Testis (tissue), 3 donors: ENCODE results near the gene ZSCAN20. TPM values are rescaled to one million over a fixed set of nuclear protein-coding genes. Genes with fewer than 3 reads are reported as not detected.

Experiments used
- DNase-seq: peaks from one replicate; pipeline ENCODE4 v3.0.0-alpha.2; 2019
- H3K27ac ChIP-seq, 2 donors: fragments of 200-600 bp; sonication (generic); one replicate each; pipeline ENCODE4 v1.5.1; 2019
- H3K27me3 ChIP-seq: fragments of 200-600 bp; sonication (generic); one replicate; pipeline ENCODE4 v1.5.1; 2019
- H3K36me3 ChIP-seq: fragments of 200-600 bp; sonication (generic); one replicate; pipeline ENCODE4 v1.5.1; 2017; ENCODE audit warnings: low read depth; ENCODE audit errors: missing control alignments
- H3K4me1 ChIP-seq: fragments of 200-600 bp; sonication (generic); one replicate; pipeline ENCODE4 v1.5.1; 2019
- H3K4me3 ChIP-seq, 2 donors: fragments of 200-600 bp; sonication (generic); one replicate each; pipeline ENCODE4 v1.5.1; 2017 to 2019
- H3K9me3 ChIP-seq: fragments of 200-600 bp; sonication (generic); one replicate; pipeline ENCODE4 v1.5.1; 2017
- POLR2A ChIP-seq: fragments of 450-650 bp; IDR thresholded peaks from one replicate; pipeline ENCODE4 v1.6.1; 2017; ENCODE audit warnings: antibody characterized with exemption, mild to moderate bottlenecking, moderate library complexity
- WGBS, 2 donors: methylation state at CpG; one replicate each; pipeline ENCODE4 v1.1.5; 2018; 5-methylcytosine and 5-hydroxymethylcytosine counted together
- intact Hi-C: fragments of 100-400 bp; cut with DNase I; formaldehyde crosslinking; loops from one replicate; pipeline ENCODE4 v1.15.1; 2023; ENCODE audit warnings: low total_unique reads
- polyA plus RNA-seq: library from polyadenylated mRNA; stranded (reverse); fragments of 350-450 nt; fragmentation: Illumina TruSeq; extraction: RNeasy Lipid Tissue Mini Kit (QIAGEN cat#74804); gene quantifications from one replicate; pipeline ENCODE4 v1.2.3, GENCODE V29; 2014; ENCODE audit warnings: low read depth, low replicate concordance; ENCODE audit not compliant: insufficient read depth
- total RNA-seq, 2 donors: library from RNA; depleted of rRNA; stranded (reverse); fragments of >200 nt; gene quantifications; one replicate each; pipeline ENCODE4 v1.2.3, GENCODE V29; 2016
- TF ChIP-seq, protein P1 (sequence below), 3 experiments: fragments of 450-650 bp in 2 of 3; fragments of 200-600 bp in 1 of 3; sonication (generic) in 1 of 3; IDR thresholded peaks; one replicate each; pipeline ENCODE4 v1.5.1; 2016 to 2019; ENCODE audit warnings: antibody characterized with exemption in 3 of 3, mild to moderate bottlenecking in 2 of 3, moderate library complexity in 1 of 3

The ZSCAN20 gene
- total and polyA plus RNA-seq, 3 donors from 2014 or later: 4.5 to 10.1 (median 9.8) TPM

DNA sequence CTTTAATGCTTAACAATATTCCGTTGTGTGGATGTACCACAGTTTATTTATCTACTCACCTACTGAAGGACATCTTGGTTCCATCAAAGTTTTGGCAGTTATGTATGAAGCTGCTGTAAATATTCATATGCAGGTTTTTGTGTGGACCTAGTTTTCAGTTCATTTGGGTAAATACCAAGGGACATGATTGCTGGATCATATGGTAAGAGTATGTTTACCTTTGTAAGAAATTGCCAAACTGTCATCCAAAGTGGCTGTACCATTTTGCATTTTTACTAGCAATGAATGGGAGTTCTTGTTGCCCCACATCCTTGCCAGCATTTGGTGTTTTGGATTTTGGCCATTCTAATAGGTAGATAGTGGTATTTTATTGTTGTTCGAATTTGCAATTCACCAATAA is 10.0 kb downstream of the ZSCAN20 start:
- DNase-seq: no peak
- TF ChIP-seq, protein P1, sequence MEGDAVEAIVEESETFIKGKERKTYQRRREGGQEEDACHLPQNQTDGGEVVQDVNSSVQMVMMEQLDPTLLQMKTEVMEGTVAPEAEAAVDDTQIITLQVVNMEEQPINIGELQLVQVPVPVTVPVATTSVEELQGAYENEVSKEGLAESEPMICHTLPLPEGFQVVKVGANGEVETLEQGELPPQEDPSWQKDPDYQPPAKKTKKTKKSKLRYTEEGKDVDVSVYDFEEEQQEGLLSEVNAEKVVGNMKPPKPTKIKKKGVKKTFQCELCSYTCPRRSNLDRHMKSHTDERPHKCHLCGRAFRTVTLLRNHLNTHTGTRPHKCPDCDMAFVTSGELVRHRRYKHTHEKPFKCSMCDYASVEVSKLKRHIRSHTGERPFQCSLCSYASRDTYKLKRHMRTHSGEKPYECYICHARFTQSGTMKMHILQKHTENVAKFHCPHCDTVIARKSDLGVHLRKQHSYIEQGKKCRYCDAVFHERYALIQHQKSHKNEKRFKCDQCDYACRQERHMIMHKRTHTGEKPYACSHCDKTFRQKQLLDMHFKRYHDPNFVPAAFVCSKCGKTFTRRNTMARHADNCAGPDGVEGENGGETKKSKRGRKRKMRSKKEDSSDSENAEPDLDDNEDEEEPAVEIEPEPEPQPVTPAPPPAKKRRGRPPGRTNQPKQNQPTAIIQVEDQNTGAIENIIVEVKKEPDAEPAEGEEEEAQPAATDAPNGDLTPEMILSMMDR (IDR thresholded peaks at IDR 0.05): no peak
- no peak for TF ChIP-seq POLR2A
- no peaks in the 10 kb centered on the region for H3K9me3 ChIP-seq
- no peak overlapping the region for H3K4me3 ChIP-seq
- no peaks in the 10 kb centered on the region for H3K27me3 ChIP-seq
- no peaks in the 10 kb centered on the region for H3K4me1 ChIP-seq
- no peak overlapping the region for H3K27ac ChIP-seq
- intact Hi-C loops: no loop called here
- H3K36me3 ChIP-seq: no peaks in the 10 kb centered on the region
- WGBS, 2 donors: 94 to 95% methylated on average over 2 of the region's 2 CpGs

DNA sequence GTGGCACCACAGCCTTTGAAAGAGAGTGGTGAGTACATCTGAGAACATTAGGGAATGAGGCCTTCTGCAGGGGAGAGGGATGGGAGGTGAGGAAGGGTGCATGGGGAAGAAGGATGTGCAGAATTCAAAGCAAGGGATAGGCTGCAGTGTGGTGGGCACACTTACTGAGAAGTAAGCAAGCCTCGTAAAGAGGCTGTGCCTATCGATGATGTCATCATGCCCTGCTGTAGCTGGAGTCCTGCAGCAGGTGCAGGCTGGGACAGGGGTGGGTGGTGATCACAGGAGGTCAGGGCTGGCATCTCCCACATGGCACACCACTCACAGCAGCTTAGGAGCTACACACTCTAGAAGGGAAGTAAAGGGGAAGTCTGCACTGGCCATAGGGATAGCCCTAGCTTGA is 16.2 kb downstream of the ZSCAN20 start:
- TF ChIP-seq, protein P1 (IDR thresholded peaks at IDR 0.05): no peak
- no peak for TF ChIP-seq POLR2A
- Histone ChIP-seq H3K36me3 (peaks cover 3% of the 10 kb centered on the region), H3K4me3 (no peak overlapping the region), H3K9me3 (no peaks in the 10 kb centered on the region), H3K27ac (no peak overlapping the region), H3K27me3 (no peaks in the 10 kb centered on the region), H3K4me1 (no peaks in the 10 kb centered on the region)
- WGBS, 2 donors: 89% methylated on average over 2 of the region's 2 CpGs
- intact Hi-C loops: no loop called here
- DNase-seq: no peak

DNA sequence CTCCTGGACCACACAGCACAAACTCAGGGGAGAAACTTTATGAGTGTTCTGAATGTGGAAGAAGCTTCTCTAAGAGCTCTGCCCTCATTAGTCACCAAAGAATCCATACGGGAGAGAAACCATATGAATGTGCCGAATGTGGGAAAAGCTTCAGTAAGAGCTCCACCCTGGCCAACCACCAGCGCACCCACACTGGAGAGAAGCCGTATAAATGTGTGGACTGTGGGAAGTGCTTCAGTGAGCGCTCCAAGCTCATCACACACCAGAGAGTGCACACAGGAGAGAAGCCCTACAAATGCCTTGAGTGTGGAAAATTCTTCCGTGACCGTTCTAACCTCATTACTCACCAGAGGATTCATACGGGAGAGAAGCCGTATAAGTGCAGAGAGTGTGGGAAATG is 22.5 kb downstream of the ZSCAN20 start:
- WGBS, 2 donors: 97% methylated on average over 9 of the region's 9 CpGs
- Histone ChIP-seq H3K4me1 (no peaks in the 10 kb centered on the region), H3K9me3 (no peaks in the 10 kb centered on the region), H3K36me3 (no peaks in the 10 kb centered on the region), H3K4me3 (no peak overlapping the region), H3K27ac (no peak overlapping the region), H3K27me3 (no peaks in the 10 kb centered on the region)
- TF ChIP-seq, protein P1 (IDR thresholded peaks at IDR 0.05): no peak
- TF ChIP-seq POLR2A: no peak
- DNase-seq: no peak
- intact Hi-C loops: no loop called here

DNA sequence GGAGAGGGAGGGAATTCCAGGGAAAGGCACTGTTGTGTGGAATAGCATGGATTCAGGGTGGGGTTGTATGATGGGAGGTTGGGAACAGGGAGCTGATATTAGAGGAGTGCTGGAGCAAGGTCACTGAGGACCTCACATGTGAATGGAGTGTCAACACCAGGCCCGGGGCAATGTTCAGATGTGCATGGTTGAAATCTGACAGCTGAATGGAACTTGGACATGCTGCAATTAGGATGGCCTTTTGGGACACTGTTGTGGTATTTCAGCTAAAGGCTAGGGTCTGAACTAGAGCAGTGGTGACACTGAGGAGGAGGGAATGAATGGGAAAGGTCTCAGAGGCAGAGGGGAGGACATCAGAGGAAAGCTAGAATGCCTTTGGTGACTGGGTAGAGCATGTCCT is 25.0 kb downstream of the ZSCAN20 start:
- H3K27ac ChIP-seq: no peak overlapping the region
- intact Hi-C loops: no loop called here
- WGBS, 2 donors: 82 to 100% methylated on average over 1 of the region's 1 CpG
- DNase-seq: no peak
- TF ChIP-seq, protein P1 (IDR thresholded peaks at IDR 0.05): no peak
- TF ChIP-seq POLR2A: no peak
- H3K4me3 ChIP-seq: no peak overlapping the region
- H3K9me3 ChIP-seq: no peaks in the 10 kb centered on the region
- H3K36me3 ChIP-seq: no peaks in the 10 kb centered on the region
- no peaks in the 10 kb centered on the region for H3K27me3 ChIP-seq
- no peaks in the 10 kb centered on the region for H3K4me1 ChIP-seq

DNA sequence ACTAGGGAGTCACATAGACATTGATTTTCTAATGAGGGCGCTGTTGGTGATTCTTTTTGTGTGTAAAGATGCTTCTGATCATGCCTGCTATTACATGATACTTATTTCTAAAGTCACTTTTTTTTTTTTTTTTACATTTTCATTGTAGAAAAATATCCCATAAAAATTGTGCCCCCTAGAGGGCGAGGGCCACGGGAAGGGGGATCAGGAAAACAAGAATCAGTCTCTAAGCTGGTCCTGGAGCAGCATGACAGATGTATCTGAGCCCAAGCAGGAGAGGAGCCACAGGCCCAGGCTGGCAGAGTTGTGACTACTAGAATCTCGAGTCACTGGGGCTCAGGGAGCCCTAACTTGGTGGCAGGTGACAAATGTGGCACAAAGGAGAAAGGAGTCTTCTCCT is 28.1 kb downstream of the ZSCAN20 start:
- Histone ChIP-seq H3K4me1 (no peaks in the 10 kb centered on the region), H3K27ac (no peak overlapping the region), H3K4me3 (no peak overlapping the region), H3K36me3 (no peaks in the 10 kb centered on the region), H3K9me3 (no peaks in the 10 kb centered on the region), H3K27me3 (no peaks in the 10 kb centered on the region)
- DNase-seq: no peak
- TF ChIP-seq, protein P1 (IDR thresholded peaks at IDR 0.05): no peak
- TF ChIP-seq POLR2A: no peak
- intact Hi-C loops: no loop called here
- 77 to 82% methylated on average over 4 of the region's 4 CpGs for WGBS, 2 donors
